ENCODE measurements around the gene MEX3D.

MEX3D gene

GRCh38 chr19:1568320-1569019 is at the start of gene MEX3D:
Gene MEX3D (minus strand): TSS chr19:1568325. CDS start chr19:1568058, 267 bp downstream.
- DNase-seq: no peak

- DNase-seq: no peak
These were observed 48.8 kb upstream of the MEX3D start for GRCh38 chr19:1616875-1617274.

- DNase-seq: no peak
These were observed 48.3 kb upstream of the MEX3D start for GRCh38 chr19:1616396-1616795.

- DNase-seq: no peak
These were observed 47.1 kb upstream of the MEX3D start for GRCh38 chr19:1615156-1615765.

- no peak for DNase-seq
These were observed 45.9 kb upstream of the MEX3D start for GRCh38 chr19:1613808-1614570.

GRCh38 chr19:1613146-1613545 is 45.0 kb upstream of the MEX3D start:
- DNase-seq: no peak

- no peak for DNase-seq
These were observed 44.3 kb upstream of the MEX3D start for GRCh38 chr19:1612114-1613086.

- no peak for DNase-seq
These were observed 43.2 kb upstream of the MEX3D start for GRCh38 chr19:1611353-1611752.

- no peak for DNase-seq
These were observed 42.5 kb upstream of the MEX3D start for GRCh38 chr19:1610579-1610978.

- DNase-seq: no peak
These were observed 41.8 kb upstream of the MEX3D start for GRCh38 chr19:1609680-1610474.

GRCh38 chr19:1609103-1609396 is 40.9 kb upstream of the MEX3D start:
- DNase-seq: no peak

- no peak for DNase-seq
These were observed 40.4 kb upstream of the MEX3D start for GRCh38 chr19:1608359-1609102.

- no peak for DNase-seq
These were observed 38.1 kb upstream of the MEX3D start for GRCh38 chr19:1606138-1606651.

- peak; percentile 91 for DNase-seq
These were observed 37.4 kb upstream of the MEX3D start, which contains the start of gene UQCR11 for GRCh38 chr19:1605236-1606137. Gene UQCR11 (minus strand): TSS chr19:1605462. CDS start chr19:1605409, 53 bp downstream.

GRCh38 chr19:1602091-1602707 is 34.1 kb upstream of the MEX3D start:
- DNase-seq: no peak

GRCh38 chr19:1601613-1602064 is 33.5 kb upstream of the MEX3D start:
- DNase-seq: no peak

- DNase-seq: no peak
These were observed 31.3 kb upstream of the MEX3D start for GRCh38 chr19:1599460-1599846.

GRCh38 chr19:1598777-1599459 is 30.8 kb upstream of the MEX3D start:
- DNase-seq: no peak

GRCh38 chr19:1593501-1593772 is 25.3 kb upstream of the MEX3D start:
- DNase-seq: no peak
